Colonic mucosa (tissue), 4 donors: Measurements from ENCODE around the gene GPR137C. TPM values are rescaled to one million over a fixed set of nuclear protein-coding genes. Genes with fewer than 3 reads are reported as not detected.

Source experiments
- DNase-seq: peaks from one replicate; pipeline ENCODE4 v3.0.0-alpha.2; 2020
- H3K27ac ChIP-seq: fragments of 200-600 bp; one replicate; pipeline ENCODE4 v1.8.0; 2021
- H3K27me3 ChIP-seq: fragments of 200-600 bp; one replicate; pipeline ENCODE4 v1.8.0; 2021
- H3K36me3 ChIP-seq: fragments of 200-600 bp; one replicate; pipeline ENCODE4 v1.8.0; 2021
- H3K4me1 ChIP-seq: fragments of 200-600 bp; one replicate; pipeline ENCODE4 v1.8.0; 2021; ENCODE audit warnings: mild to moderate bottlenecking
- H3K4me3 ChIP-seq: fragments of 200-600 bp; one replicate; pipeline ENCODE4 v1.8.0; 2021
- H3K9ac ChIP-seq, 2 donors: one replicate each; pipeline ENCODE4 v1.7.0; 2013; ENCODE audit warnings: control low read depth in 2 of 2, low read depth in 2 of 2, low read length in 2 of 2
- H3K9me3 ChIP-seq: fragments of 200-600 bp; one replicate; pipeline ENCODE4 v1.8.0; 2021
- CTCF ChIP-seq: fragments of 200-600 bp; IDR thresholded peaks from one replicate; pipeline ENCODE4 v1.8.0; 2022; ENCODE audit warnings: antibody characterized with exemption, mild to moderate bottlenecking
- intact Hi-C: fragments of 100-400 bp; cut with DNase I; formaldehyde crosslinking; loops from one replicate; pipeline ENCODE4 v1.14.1; 2022
- total RNA-seq, 2 donors: library from RNA; stranded (reverse); fragmentation: NEBNext Ultra II Directional in 1 of 2; extraction: Animal tissue kit (Norgen Biotek cat#: 25700) in 1 of 2; gene quantifications; one replicate each; pipeline ENCODE4 v1.2.1, GENCODE V29; 2021
- donor health status: healthy.
- donor health status: DM: no; HTN: no; CAD: no.
- donor health status: DM: no; HTN: no; CAD: no.

GPR137C gene
- total RNA-seq, 2 donors from 2014 or later: 0.79 to 1.2 TPM

GRCh38 chr14:52661314-52661713, 108.7 kb downstream of the GPR137C start:
- intact Hi-C loops: no loop called here

GRCh38 chr14:52663850-52664249, 111.2 kb downstream of the GPR137C start:
- no peaks in the 10 kb centered on the region for H3K4me1 ChIP-seq
- no peak overlapping the region for H3K27ac ChIP-seq
- H3K4me3 ChIP-seq: no peak overlapping the region
- no peak overlapping the region for H3K9ac ChIP-seq
- no peak for DNase-seq
- H3K9me3 ChIP-seq: no peaks in the 10 kb centered on the region
- no peak for TF ChIP-seq CTCF
- intact Hi-C loops: no loop called here
- H3K36me3 ChIP-seq: no peaks in the 10 kb centered on the region
- no peaks in the 10 kb centered on the region for H3K27me3 ChIP-seq

More at GRCh38 chr14:52661314-52661713, 108.7 kb downstream of the GPR137C start:
- no peak for DNase-seq
- Histone ChIP-seq H3K27me3 (no peaks in the 10 kb centered on the region), H3K4me3 (no peak overlapping the region), H3K27ac (no peak overlapping the region), H3K9ac (no peak overlapping the region), H3K9me3 (no peaks in the 10 kb centered on the region), H3K36me3 (no peaks in the 10 kb centered on the region), H3K4me1 (no peaks in the 10 kb centered on the region)
- no peak for TF ChIP-seq CTCF

- intact Hi-C loops: no loop called here
- peak; percentile 21 for TF ChIP-seq CTCF
- DNase-seq: no peak
- Histone ChIP-seq H3K4me3 (no peak overlapping the region), H3K27me3 (no peaks in the 10 kb centered on the region), H3K36me3 (peaks cover 4% of the 10 kb centered on the region), H3K4me1 (no peaks in the 10 kb centered on the region), H3K27ac (no peak overlapping the region), H3K9me3 (no peaks in the 10 kb centered on the region), H3K9ac (no peak overlapping the region)
These were observed 126.0 kb downstream of the GPR137C start for GRCh38 chr14:52678591-52678990.

- Histone ChIP-seq H3K27ac (no peak overlapping the region), H3K4me3 (no peak overlapping the region), H3K36me3 (no peaks in the 10 kb centered on the region), H3K27me3 (no peaks in the 10 kb centered on the region), H3K4me1 (no peaks in the 10 kb centered on the region), H3K9me3 (no peaks in the 10 kb centered on the region), H3K9ac (no peak overlapping the region)
- no peak for DNase-seq
- no peak for TF ChIP-seq CTCF
- intact Hi-C loops: no loop called here
These were observed 131.4 kb downstream of the GPR137C start for GRCh38 chr14:52683985-52684520.

- no peaks in the 10 kb centered on the region for H3K9me3 ChIP-seq
- H3K27ac ChIP-seq: no peak overlapping the region
- TF ChIP-seq CTCF: no peak
- H3K4me1 ChIP-seq: no peaks in the 10 kb centered on the region
- no peak for DNase-seq
- no peak overlapping the region for H3K4me3 ChIP-seq
- intact Hi-C loops: no loop called here
- no peaks in the 10 kb centered on the region for H3K36me3 ChIP-seq
- H3K27me3 ChIP-seq: no peaks in the 10 kb centered on the region
- H3K9ac ChIP-seq: no peak overlapping the region
These were observed 133.5 kb downstream of the GPR137C start for GRCh38 chr14:52686176-52686575.

Other genes starting within 250 kb of the GPR137C start
- 1 to 10 TPM; 4.3 to 6.6 TPM for gene PTGER2, start 238.5 kb upstream of the GPR137C start, total RNA-seq
- 10 to 100 TPM in 1 of 2 donors, 1 to 10 TPM in 1; 7.8 to 10.6 TPM for gene TXNDC16, start 331 bp upstream of the GPR137C start, total RNA-seq
- 100 to 1,000 TPM in 1 of 2 donors, 10 to 100 TPM in 1; 83.6 to 242 TPM for gene ERO1A, start 142.7 kb downstream of the GPR137C start, total RNA-seq
- gene PSMC6, start 154.4 kb downstream of the GPR137C start, total RNA-seq: 10 to 100 TPM; 71.1 to 76.8 TPM
- 10 to 100 TPM in 1 of 2 donors, 1 to 10 TPM in 1; 7.4 to 11.2 TPM for gene STYX, start 177.3 kb downstream of the GPR137C start, total RNA-seq
- gene GNPNAT1, start 238.8 kb downstream of the GPR137C start, total RNA-seq: 10 to 100 TPM; 34.3 to 62.9 TPM